A673 (cell line): ENCODE data around the gene AP3B2.

Experiments
- CTCF ChIP-seq: fragments of 300-800, 200-600 bp; sonication (generic); conservative IDR thresholded peaks from 2 replicates; pipeline ENCODE4 v1.5.1; 2017; ENCODE audit warnings: low read depth, mild to moderate bottlenecking, antibody characterized with exemption, low read length, moderate library complexity, mixed read lengths
- EZH2 ChIP-seq: fragments of 200-600 bp; sonication (generic); IDR thresholded peaks from 2 replicates; pipeline ENCODE4 v1.6.1; 2017; ENCODE audit warnings: borderline replicate concordance, low read depth, mild to moderate bottlenecking, mixed read lengths, antibody characterized with exemption, low read length; ENCODE audit not compliant: poor library complexity, severe bottlenecking

GRCh38 chr15:82689147-82689546, 20.5 kb downstream of the AP3B2 start:
- no peak for TF ChIP-seq CTCF
- TF ChIP-seq EZH2: no peak
